H9 (cell line): Measurements from ENCODE around the gene CTAG1B. TPM values are rescaled to one million over a fixed set of nuclear protein-coding genes. Genes with fewer than 3 reads are reported as not detected.

Experiments
- DNase-seq: peaks from one replicate; pipeline ENCODE4 v3.0.0-alpha.2; 2017
- H2AFZ ChIP-seq: one replicate; pipeline ENCODE4 v1.6.1; 2013; ENCODE audit warnings: mild to moderate bottlenecking, low read length, control low read depth, moderate library complexity
- H2AK5ac ChIP-seq: 2 replicates; pipeline ENCODE4 v1.6.1; 2013; ENCODE audit warnings: low read length, control low read depth, mixed read lengths; ENCODE audit not compliant: insufficient read length
- H2BK120ac ChIP-seq: one replicate; pipeline ENCODE4 v1.6.1; 2013; ENCODE audit warnings: low read depth, mild to moderate bottlenecking, low read length, control low read depth, inconsistent platforms; ENCODE audit not compliant: poor library complexity, severe bottlenecking
- H2BK12ac ChIP-seq: 2 replicates; pipeline ENCODE4 v1.6.1; 2013; ENCODE audit warnings: low read length, control low read depth, mixed read lengths, low read depth; ENCODE audit not compliant: insufficient read length
- H2BK15ac ChIP-seq: 2 replicates; pipeline ENCODE4 v1.6.1; 2013; ENCODE audit warnings: low read depth, low read length, control low read depth
- H2BK20ac ChIP-seq: one replicate; pipeline ENCODE4 v1.6.1; 2013; ENCODE audit warnings: low read depth, mild to moderate bottlenecking, low read length, control low read depth, inconsistent platforms; ENCODE audit not compliant: poor library complexity, severe bottlenecking
- H2BK5ac ChIP-seq: 2 replicates; pipeline ENCODE4 v1.6.1; 2013; ENCODE audit warnings: low read length, control low read depth, mixed read lengths; ENCODE audit not compliant: insufficient read length
- H3K14ac ChIP-seq: 2 replicates; pipeline ENCODE4 v1.6.1; 2013; ENCODE audit warnings: low read length, control low read depth; ENCODE audit not compliant: insufficient read depth
- H3K18ac ChIP-seq: 2 replicates; pipeline ENCODE4 v1.6.1; 2013; ENCODE audit warnings: low read depth, mild to moderate bottlenecking, mixed read lengths, low read length, control low read depth; ENCODE audit not compliant: insufficient read length
- H3K23ac ChIP-seq: 2 replicates; pipeline ENCODE4 v1.6.1; 2013; ENCODE audit warnings: low read length, control low read depth, mixed read lengths, low read depth; ENCODE audit not compliant: insufficient read length
- H3K23me2 ChIP-seq: 2 replicates; pipeline ENCODE4 v1.6.1; 2013; ENCODE audit warnings: low read depth, mild to moderate bottlenecking, mixed read lengths, low read length, control low read depth; ENCODE audit not compliant: insufficient read length, poor library complexity, severe bottlenecking
- H3K27ac ChIP-seq: 2 replicates; pipeline ENCODE4 v1.5.1; 2013; ENCODE audit warnings: low read length, control low read depth, mixed read lengths, low read depth; ENCODE audit not compliant: insufficient read length
- H3K27me3 ChIP-seq: 2 replicates; pipeline ENCODE4 v1.6.1; 2013; ENCODE audit warnings: low read length, control low read depth, inconsistent platforms; ENCODE audit not compliant: insufficient read depth
- H3K4ac ChIP-seq: 2 replicates; pipeline ENCODE4 v1.6.1; 2013; ENCODE audit warnings: low read depth, mild to moderate bottlenecking, control low read depth, inconsistent platforms, low read length, moderate library complexity
- H3K4me1 ChIP-seq: 2 replicates; pipeline ENCODE4 v1.6.1; 2013; ENCODE audit warnings: low read length, control low read depth, inconsistent platforms; ENCODE audit not compliant: insufficient read depth
- H3K4me2 ChIP-seq: 2 replicates; pipeline ENCODE4 v1.6.1; 2013; ENCODE audit warnings: low read length, control low read depth, mixed read lengths; ENCODE audit not compliant: insufficient read length, insufficient read depth
- H3K56ac ChIP-seq: 2 replicates; pipeline ENCODE4 v1.6.1; 2013; ENCODE audit warnings: low read depth, mild to moderate bottlenecking, mixed read lengths, low read length, control low read depth; ENCODE audit not compliant: insufficient read length
- H3K79me1 ChIP-seq: 2 replicates; pipeline ENCODE4 v1.6.1; 2013; ENCODE audit warnings: low read depth, mild to moderate bottlenecking, moderate library complexity, low read length, control low read depth, inconsistent platforms; ENCODE audit not compliant: insufficient read depth, poor library complexity, severe bottlenecking
- H3K79me2 ChIP-seq: 2 replicates; pipeline ENCODE4 v1.6.1; 2013; ENCODE audit warnings: low read length, control low read depth, inconsistent platforms; ENCODE audit not compliant: insufficient read depth
- H3K9ac ChIP-seq: 2 replicates; pipeline ENCODE4 v1.6.1; 2013; ENCODE audit warnings: low read length, control low read depth, mixed read lengths; ENCODE audit not compliant: insufficient read length; ENCODE audit errors: extremely low read depth
- H3K9me3 ChIP-seq: one replicate; pipeline ENCODE4 v1.6.1; 2013; ENCODE audit warnings: low read depth, low read length, inconsistent platforms; ENCODE audit not compliant: control insufficient read depth
- H3T11ph ChIP-seq: one replicate; pipeline ENCODE4 v1.6.1; 2013; ENCODE audit warnings: mild to moderate bottlenecking, low read length, control low read depth, inconsistent platforms
- H4K20me1 ChIP-seq: one replicate; pipeline ENCODE4 v1.6.1; 2013; ENCODE audit not compliant: control insufficient read depth, insufficient read length, insufficient read depth
- H4K5ac ChIP-seq: 2 replicates; pipeline ENCODE4 v1.6.1; 2013; ENCODE audit warnings: low read depth, mild to moderate bottlenecking, mixed read lengths, low read length, control low read depth; ENCODE audit not compliant: insufficient read length
- H4K8ac ChIP-seq: replicated peaks from 2 replicates; pipeline ENCODE4 v1.6.1; 2013; ENCODE audit warnings: low read length, control low read depth, mixed read lengths, low read depth; ENCODE audit not compliant: insufficient read length
- H4K91ac ChIP-seq: 2 replicates; pipeline ENCODE4 v1.6.1; 2013; ENCODE audit warnings: low read depth, mild to moderate bottlenecking, moderate library complexity, mixed read lengths, low read length, control low read depth; ENCODE audit not compliant: insufficient read length
- H3K27ac Mint-ChIP-seq, 3 experiments: 2 replicates in 2 of 3; 3 replicates in 1 of 3; pipeline ENCODE4 v1.8.0; 2020 to 2021; ENCODE audit warnings: mixed read lengths in 3 of 3, mild to moderate bottlenecking in 1 of 3, moderate library complexity in 1 of 3
- H3K27me3 Mint-ChIP-seq: 2 replicates; pipeline ENCODE4 v1.8.0; 2021; ENCODE audit warnings: low read depth, mild to moderate bottlenecking, moderate library complexity, mixed read lengths
- H3K36me3 Mint-ChIP-seq, 3 experiments: 2 replicates in 2 of 3; 3 replicates in 1 of 3; pipeline ENCODE4 v1.8.0; 2020 to 2021; ENCODE audit warnings: low read depth in 3 of 3, mixed read lengths in 3 of 3; ENCODE audit not compliant: insufficient read depth in 1 of 3
- H3K4me1 Mint-ChIP-seq, 2 experiments: 2 replicates each; pipeline ENCODE4 v1.8.0; 2020; ENCODE audit warnings: mixed read lengths in 2 of 2
- H3K4me3 Mint-ChIP-seq, 2 experiments: 2 replicates in 1 of 2; 3 replicates in 1 of 2; pipeline ENCODE4 v1.8.0; 2020 to 2021; ENCODE audit warnings: mild to moderate bottlenecking in 2 of 2, mixed read lengths in 2 of 2, moderate library complexity in 1 of 2
- H3K9me3 Mint-ChIP-seq, 2 experiments: 2 replicates in 1 of 2; 3 replicates in 1 of 2; pipeline ENCODE4 v1.8.0; 2020; ENCODE audit warnings: mild to moderate bottlenecking in 2 of 2, mixed read lengths in 2 of 2, moderate library complexity in 1 of 2
- WGBS: extraction: QIAGEN DNeasy Blood & Tissue Kit; methylation state at CpG from one replicate; pipeline ENCODE4 v1.1.7; 2013; ENCODE audit warnings: missing lambda C conversion rate, low lambda C conversion rate, mixed read lengths; ENCODE audit not compliant: insufficient read length; ENCODE audit errors: extremely low coverage; 5-methylcytosine and 5-hydroxymethylcytosine counted together
- total RNA-seq: library from RNA; stranded (reverse); gene quantifications from 2 replicates; pipeline ENCODE4 v1.2.1, GENCODE V29; 2021
- TF ChIP-seq, protein P1 (sequence below): fragments of 200-600 bp; sonication (generic); conservative IDR thresholded peaks from 3 replicates; pipeline ENCODE4 v1.8.0; 2021; ENCODE audit warnings: antibody characterized with exemption, mild to moderate bottlenecking

The CTAG1B gene
- total RNA-seq, 1 experiment from 2014 or later: not detected

DNA sequence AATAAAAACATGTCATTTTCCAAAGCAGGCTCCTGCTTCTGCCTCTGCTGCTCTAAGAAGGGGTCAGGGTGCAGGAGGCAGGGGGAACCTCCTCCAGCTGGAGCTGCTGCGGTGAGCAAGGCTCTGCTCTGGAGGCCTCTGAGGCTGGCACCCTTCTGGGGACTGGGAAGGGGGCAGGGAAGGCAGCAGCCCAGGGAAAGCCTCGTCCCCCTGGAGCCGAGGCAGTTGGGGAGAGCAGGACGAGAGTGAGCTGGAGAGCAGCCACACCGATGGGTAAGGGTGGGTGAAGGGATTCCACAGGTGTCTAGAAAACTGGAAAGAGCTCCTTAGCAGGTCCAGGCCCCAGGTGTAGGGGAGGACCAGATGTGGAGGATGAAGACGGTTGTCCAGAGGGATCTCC, 36.3 kb upstream of the CTAG1B start:
- no peaks in the 10 kb centered on the region for H3K79me2 ChIP-seq
- no peak overlapping the region for H2BK15ac ChIP-seq
- H2BK120ac ChIP-seq: no peak overlapping the region
- H3K23ac ChIP-seq: no peak overlapping the region
- Mint-ChIP-seq H3K4me3 (no peak overlapping the region), H3K4me1 (no peaks in the 10 kb centered on the region), H3K36me3 (peaks cover 0 to 3% (median 0%) of the 10 kb centered on the region in 3 experiments; a peak in 2 of 7 replicates), H3K9me3 (peaks cover 60 to 67% of the 10 kb centered on the region in 2 experiments), H3K27ac (no peak overlapping the region), H3K27me3 (peaks cover 5% of the 10 kb centered on the region)
- no CpG with 5 or more reads among the region's 6 CpGs for WGBS
- H3K14ac ChIP-seq: no peak overlapping the region
- no peak overlapping the region for H2BK12ac ChIP-seq
- no peak overlapping the region for H2AK5ac ChIP-seq
- no peak overlapping the region for H2AFZ ChIP-seq
- no peak overlapping the region for H4K8ac ChIP-seq
- H3T11ph ChIP-seq: no peak overlapping the region
- H4K91ac ChIP-seq: no peak overlapping the region
- no peaks in the 10 kb centered on the region for H3K27me3 ChIP-seq
- no peak overlapping the region for H3K4me2 ChIP-seq
- peaks cover 26% of the 10 kb centered on the region for H3K9me3 ChIP-seq
- TF ChIP-seq, protein P1, sequence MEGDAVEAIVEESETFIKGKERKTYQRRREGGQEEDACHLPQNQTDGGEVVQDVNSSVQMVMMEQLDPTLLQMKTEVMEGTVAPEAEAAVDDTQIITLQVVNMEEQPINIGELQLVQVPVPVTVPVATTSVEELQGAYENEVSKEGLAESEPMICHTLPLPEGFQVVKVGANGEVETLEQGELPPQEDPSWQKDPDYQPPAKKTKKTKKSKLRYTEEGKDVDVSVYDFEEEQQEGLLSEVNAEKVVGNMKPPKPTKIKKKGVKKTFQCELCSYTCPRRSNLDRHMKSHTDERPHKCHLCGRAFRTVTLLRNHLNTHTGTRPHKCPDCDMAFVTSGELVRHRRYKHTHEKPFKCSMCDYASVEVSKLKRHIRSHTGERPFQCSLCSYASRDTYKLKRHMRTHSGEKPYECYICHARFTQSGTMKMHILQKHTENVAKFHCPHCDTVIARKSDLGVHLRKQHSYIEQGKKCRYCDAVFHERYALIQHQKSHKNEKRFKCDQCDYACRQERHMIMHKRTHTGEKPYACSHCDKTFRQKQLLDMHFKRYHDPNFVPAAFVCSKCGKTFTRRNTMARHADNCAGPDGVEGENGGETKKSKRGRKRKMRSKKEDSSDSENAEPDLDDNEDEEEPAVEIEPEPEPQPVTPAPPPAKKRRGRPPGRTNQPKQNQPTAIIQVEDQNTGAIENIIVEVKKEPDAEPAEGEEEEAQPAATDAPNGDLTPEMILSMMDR: no peak
- H3K4me1 ChIP-seq: no peaks in the 10 kb centered on the region
- no peak overlapping the region for H3K18ac ChIP-seq
- H2BK5ac ChIP-seq: no peak overlapping the region
- H4K20me1 ChIP-seq: no peaks in the 10 kb centered on the region
- H3K23me2 ChIP-seq: no peaks in the 10 kb centered on the region
- H3K9ac ChIP-seq: no peak overlapping the region
- no peak overlapping the region for H3K56ac ChIP-seq
- H2BK20ac ChIP-seq: no peak overlapping the region
- H3K79me1 ChIP-seq: no peaks in the 10 kb centered on the region
- H4K5ac ChIP-seq: no peak overlapping the region
- no peak overlapping the region for H3K4ac ChIP-seq
- no peak overlapping the region for H3K27ac ChIP-seq
- no peak for DNase-seq
